ENCODE results near the gene HSPA1B. TPM values are rescaled to one million over a fixed set of nuclear protein-coding genes. Genes with fewer than 3 reads are reported as not detected.
A peak's percentile ranks its signal among the peaks of the same experiment; 100 is the strongest.

Gene HSPA1B
- total RNA-seq, 1 donor from 2014 or later, result 613 TPM

DNA sequence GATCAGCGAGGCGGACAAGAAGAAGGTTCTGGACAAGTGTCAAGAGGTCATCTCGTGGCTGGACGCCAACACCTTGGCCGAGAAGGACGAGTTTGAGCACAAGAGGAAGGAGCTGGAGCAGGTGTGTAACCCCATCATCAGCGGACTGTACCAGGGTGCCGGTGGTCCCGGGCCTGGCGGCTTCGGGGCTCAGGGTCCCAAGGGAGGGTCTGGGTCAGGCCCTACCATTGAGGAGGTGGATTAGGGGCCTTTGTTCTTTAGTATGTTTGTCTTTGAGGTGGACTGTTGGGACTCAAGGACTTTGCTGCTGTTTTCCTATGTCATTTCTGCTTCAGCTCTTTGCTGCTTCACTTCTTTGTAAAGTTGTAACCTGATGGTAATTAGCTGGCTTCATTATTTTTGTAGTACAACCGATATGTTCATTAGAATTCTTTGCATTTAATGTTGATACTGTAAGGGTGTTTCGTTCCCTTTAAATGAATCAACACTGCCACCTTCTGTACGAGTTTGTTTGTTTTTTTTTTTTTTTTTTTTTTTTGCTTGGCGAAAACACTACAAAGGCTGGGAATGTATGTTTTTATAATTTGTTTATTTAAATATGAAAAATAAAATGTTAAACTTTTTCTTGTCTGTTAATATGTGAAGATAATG is 2.2 kb downstream of the HSPA1B start:
- no peaks in the 10 kb centered on the region for H3K9me3 ChIP-seq
- TF ChIP-seq, protein P1, sequence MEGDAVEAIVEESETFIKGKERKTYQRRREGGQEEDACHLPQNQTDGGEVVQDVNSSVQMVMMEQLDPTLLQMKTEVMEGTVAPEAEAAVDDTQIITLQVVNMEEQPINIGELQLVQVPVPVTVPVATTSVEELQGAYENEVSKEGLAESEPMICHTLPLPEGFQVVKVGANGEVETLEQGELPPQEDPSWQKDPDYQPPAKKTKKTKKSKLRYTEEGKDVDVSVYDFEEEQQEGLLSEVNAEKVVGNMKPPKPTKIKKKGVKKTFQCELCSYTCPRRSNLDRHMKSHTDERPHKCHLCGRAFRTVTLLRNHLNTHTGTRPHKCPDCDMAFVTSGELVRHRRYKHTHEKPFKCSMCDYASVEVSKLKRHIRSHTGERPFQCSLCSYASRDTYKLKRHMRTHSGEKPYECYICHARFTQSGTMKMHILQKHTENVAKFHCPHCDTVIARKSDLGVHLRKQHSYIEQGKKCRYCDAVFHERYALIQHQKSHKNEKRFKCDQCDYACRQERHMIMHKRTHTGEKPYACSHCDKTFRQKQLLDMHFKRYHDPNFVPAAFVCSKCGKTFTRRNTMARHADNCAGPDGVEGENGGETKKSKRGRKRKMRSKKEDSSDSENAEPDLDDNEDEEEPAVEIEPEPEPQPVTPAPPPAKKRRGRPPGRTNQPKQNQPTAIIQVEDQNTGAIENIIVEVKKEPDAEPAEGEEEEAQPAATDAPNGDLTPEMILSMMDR (IDR thresholded peaks at IDR 0.05), result peak; percentile 22 to 46 (median 31)
- peak overlapping the region; percentile 63 to 79 for H3K27ac ChIP-seq
- intact Hi-C loops (cut with DNase I), result loop anchor here (1.0 to 10.0 kb wide), 4 partner anchors 57 to 285 kb away; partner anchors contain the start of genes ATP6V1G2, CSNK2B, DDX39B and LY6G5B
- H3K36me3 ChIP-seq, result no peaks in the 10 kb centered on the region
- DNase-seq (ENCODE audit: low spot score in 2 of 2), result no peak
- H3K27me3 ChIP-seq, result no peaks in the 10 kb centered on the region
- H3K4me3 ChIP-seq, result peak overlapping the region; percentile 73 to 82
- peaks cover 16 to 35% of the 10 kb centered on the region in 2 donors for H3K4me1 ChIP-seq

GRCh38 chr6:31830886-31831335 is 3.4 kb downstream of the HSPA1B start:
- Histone ChIP-seq H3K27ac (peak overlapping the region; percentile 63 to 79), H3K27me3 (no peaks in the 10 kb centered on the region), H3K4me1 (peaks cover 14 to 34% of the 10 kb centered on the region in 2 donors), H3K4me3 (peak overlapping the region; percentile 73 to 82), H3K9me3 (no peaks in the 10 kb centered on the region), H3K36me3 (no peaks in the 10 kb centered on the region)
- no peak for DNase-seq (ENCODE audit: low spot score in 2 of 2)
- intact Hi-C loops (cut with DNase I), result loop anchor here (1.0 to 10.0 kb wide), 4 partner anchors 58 to 286 kb away; partner anchors contain the start of genes ATP6V1G2, CSNK2B, DDX39B and LY6G5B
- TF ChIP-seq, protein P1 (IDR thresholded peaks at IDR 0.05), result no peak

DNA sequence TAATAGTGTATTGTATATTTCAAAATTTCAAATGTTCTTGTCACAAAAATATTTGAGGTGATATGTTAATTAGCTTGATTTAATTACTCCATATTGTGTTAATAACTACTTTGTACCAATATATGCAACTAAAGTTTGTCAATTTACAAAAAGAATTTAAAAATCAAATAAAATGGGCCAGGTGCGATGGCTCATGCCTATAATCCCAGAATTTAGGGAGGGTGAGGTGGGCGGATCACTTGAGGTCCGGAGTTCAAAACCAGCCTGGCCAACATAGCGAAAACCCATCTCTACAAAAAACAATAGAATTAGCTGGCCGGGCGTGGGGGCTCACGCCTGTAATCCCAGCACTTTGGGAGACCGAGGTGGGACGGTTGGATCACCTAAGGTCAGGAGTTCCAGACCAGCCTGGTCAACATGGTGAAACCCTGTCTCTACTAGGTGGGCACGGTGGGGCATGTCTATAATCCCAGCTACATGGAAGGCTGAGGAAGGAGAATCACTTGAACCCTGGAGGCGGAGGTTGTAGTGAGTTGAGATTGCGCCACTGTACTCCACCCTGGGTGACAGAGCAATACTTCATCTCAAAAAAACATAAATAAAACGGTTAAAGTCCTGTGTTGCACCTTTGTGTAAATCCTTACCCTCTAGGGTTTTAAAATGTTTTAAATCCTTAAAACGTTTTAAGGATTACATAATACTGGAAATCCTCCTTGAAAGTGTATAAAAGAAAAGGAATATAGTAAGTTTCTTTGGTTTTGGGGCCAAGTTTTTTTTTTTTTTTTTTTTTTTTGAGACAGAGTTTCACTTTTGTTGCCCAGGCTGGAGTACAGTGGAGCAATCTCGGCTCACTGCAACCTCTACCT is 4.0 kb downstream of the HSPA1B start:
- intact Hi-C loops (cut with DNase I), result loop anchor here (2.0 to 10.0 kb wide), 3 partner anchors 59 to 287 kb away; partner anchors contain the start of genes ATP6V1G2, CSNK2B, DDX39B and LY6G5B
- H3K36me3 ChIP-seq, result no peaks in the 10 kb centered on the region
- no peaks in the 10 kb centered on the region for H3K9me3 ChIP-seq
- peak overlapping the region; percentile 73 to 82 for H3K4me3 ChIP-seq
- H3K4me1 ChIP-seq, result peaks cover 16 to 34% of the 10 kb centered on the region in 2 donors
- no peak for DNase-seq (ENCODE audit: low spot score in 2 of 2)
- no peaks in the 10 kb centered on the region for H3K27me3 ChIP-seq
- TF ChIP-seq, protein P1 (IDR thresholded peaks at IDR 0.05), result no peak
- peak overlapping the region in 1 of 2 donors; percentile 79 for H3K27ac ChIP-seq

- H3K36me3 ChIP-seq, result peaks cover 28 to 29% of the 10 kb centered on the region in 2 donors
- peaks cover 21 to 43% of the 10 kb centered on the region in 2 donors for H3K4me1 ChIP-seq
- H3K9me3 ChIP-seq, result no peaks in the 10 kb centered on the region
- TF ChIP-seq, protein P1 (IDR thresholded peaks at IDR 0.05), result no peak
- H3K27ac ChIP-seq, result peak overlapping the region; percentile 84 to 90
- intact Hi-C loops (cut with DNase I), result loop anchor here (1.0 to 10.0 kb wide), 4 partner anchors 28 to 290 kb away; partner anchors contain the start of genes ATP6V1G2, CSNK2B, DDX39B and LSM2
- H3K27me3 ChIP-seq, result no peaks in the 10 kb centered on the region
- DNase-seq (ENCODE audit: low spot score in 2 of 2), result peak in 1 of 2 donors; percentile 91
- H3K4me3 ChIP-seq, result peak overlapping the region; percentile 67 to 80
These were observed 7.1 kb downstream of the HSPA1B start for GRCh38 chr6:31834367-31835250.
